Panc1 (cell line): ENCODE data around the gene TBC1D32. TPM values are rescaled to one million over a fixed set of nuclear protein-coding genes. Genes with fewer than 3 reads are reported as not detected.

Experiments used
- ATAC-seq: fragments of 200-7000 bp; cut with Tn5 transposase; 2 replicates; pipeline ENCODE4 v1.9.1; 2020; ENCODE audit warnings: mild to moderate bottlenecking, moderate library complexity
- BruUV-seq: library from RNA; stranded (reverse); fragments of 400-500 nt; replicated peaks from 2 replicates; lab custom pipeline; 2021; lab: Mats Ljungman, UMichigan
- CTCF ChIA-PET: fragments of 300-600 bp; sonication (Branson Sonifier 250); formaldehyde crosslinking; loops from one replicate; lab custom pipeline; 2022; ENCODE audit warnings: antibody characterized with exemption; lab: Charles Lee
- POLR2A ChIA-PET: fragments of 300-600 bp; sonication (Branson Sonifier 250); formaldehyde crosslinking; loops from one replicate; lab custom pipeline; 2022; ENCODE audit warnings: antibody characterized with exemption; lab: Charles Lee
- DNase-seq: peaks from one replicate; pipeline ENCODE4 v3.0.0-alpha.2; 2010; ENCODE audit warnings: low read depth, low spot score
- H3K27ac ChIP-seq: 2 replicates; pipeline ENCODE4 v1.5.1; 2011; ENCODE audit warnings: mild to moderate bottlenecking, low read length, inconsistent platforms
- H3K27me3 ChIP-seq: fragments of 200-500 bp; sonication (Bioruptor generic); 2 replicates; pipeline ENCODE4 v1.6.0; 2014; ENCODE audit warnings: low read length, inconsistent platforms; ENCODE audit not compliant: control insufficient read depth, insufficient read depth
- H3K36me3 ChIP-seq: fragments of 200-500 bp; sonication (Bioruptor generic); 2 replicates; pipeline ENCODE4 v1.5.1; 2014; ENCODE audit warnings: inconsistent platforms, mild to moderate bottlenecking, low read length, moderate library complexity; ENCODE audit not compliant: control insufficient read depth, insufficient read depth
- H3K4me1 ChIP-seq: 2 replicates; pipeline ENCODE4 v1.5.1; 2011; ENCODE audit warnings: inconsistent platforms, mild to moderate bottlenecking, low read length, moderate library complexity; ENCODE audit not compliant: control insufficient read depth, insufficient read depth
- H3K4me3 ChIP-seq, 2 experiments: 2 replicates each; pipeline ENCODE4 v1.5.1; 2011 to 2012; ENCODE audit warnings: low read depth in 2 of 2, low read length in 2 of 2, mild to moderate bottlenecking in 2 of 2, inconsistent platforms in 1 of 2, moderate library complexity in 1 of 2
- H3K9me3 ChIP-seq: fragments of 200-500 bp; sonication (Bioruptor generic); 2 replicates; pipeline ENCODE4 v1.5.1; 2014; ENCODE audit warnings: low read depth, mild to moderate bottlenecking, inconsistent platforms, low read length, moderate library complexity; ENCODE audit not compliant: control insufficient read depth, insufficient read depth
- CTCF ChIP-seq: fragments of 450-650 bp; IDR thresholded peaks from 2 replicates; pipeline ENCODE4 v1.5.1; 2017; ENCODE audit warnings: mild to moderate bottlenecking
- POLR2AphosphoS5 ChIP-seq: IDR thresholded peaks from 2 replicates; pipeline ENCODE4 v1.6.1; 2012; ENCODE audit warnings: mild to moderate bottlenecking, low read depth, low read length, moderate library complexity
- REST ChIP-seq, 2 experiments: IDR thresholded peaks; 2 replicates each; pipeline ENCODE4 v1.6.1; 2011 to 2012; ENCODE audit warnings: low read depth in 2 of 2, control low read depth in 1 of 2, low read length in 1 of 2, mild to moderate bottlenecking in 1 of 2, moderate library complexity in 1 of 2; ENCODE audit not compliant: insufficient read depth in 1 of 2
- SIN3A ChIP-seq: IDR thresholded peaks from 2 replicates; pipeline ENCODE4 v1.6.1; 2012; ENCODE audit warnings: low read depth, mild to moderate bottlenecking, low read length, moderate library complexity, borderline replicate concordance; ENCODE audit not compliant: insufficient read depth
- TCF7L2 ChIP-seq: IDR thresholded peaks from 2 replicates; pipeline ENCODE4 v1.6.1; 2011; ENCODE audit warnings: mild to moderate bottlenecking, low read depth, low read length, inconsistent platforms
- in situ Hi-C: cut with HindIII; loops from 2 replicates; pipeline ENCODE4 v1.10.0; 2016; ENCODE audit warnings: low sequenced_read_pairs, low pct_unique_long_range_greater_than_20kb
- intact Hi-C: fragments of 100-400 bp; cut with micrococcal nuclease; formaldehyde crosslinking; loops from one replicate; pipeline ENCODE4 v1.10.0; 2022; ENCODE audit not compliant: unreplicated experiment
- total RNA-seq: library from RNA; stranded (reverse); gene quantifications from one replicate; pipeline ENCODE4 v1.2.1, GENCODE V29; 2021; ENCODE audit not compliant: unreplicated experiment

Gene TBC1D32
- total RNA-seq, 1 experiment from 2014 or later = 15.8 TPM

- in situ Hi-C loops (no loop called here), intact Hi-C loops (no loop called here)
- Histone ChIP-seq H3K9me3 (no peaks in the 10 kb centered on the region), H3K27me3 (no peaks in the 10 kb centered on the region), H3K27ac (no peak overlapping the region), H3K36me3 (peaks cover 3% of the 10 kb centered on the region; the same call in 1 of the 2 replicates), H3K4me3 (no peak overlapping the region), H3K4me1 (no peaks in the 10 kb centered on the region)
- CTCF ChIA-PET = no interaction called here
- TF ChIP-seq POLR2AphosphoS5 = no peak
- no peak for TF ChIP-seq REST (IDR thresholded peaks at IDR 0.05; ENCODE audit: insufficient read depth in 1 of 2, low read depth in 2 of 2, low read length in 1 of 2)
- no peak for TF ChIP-seq TCF7L2
- no peak for TF ChIP-seq SIN3A
- no peak for TF ChIP-seq CTCF
- BruUV-seq = no TSS peak
- ATAC-seq (no peak), DNase-seq (no peak)
- POLR2A ChIA-PET = no interaction called here
These were observed 96.4 kb downstream of the TBC1D32 start for GRCh38 chr6:121237859-121238258.

GRCh38 chr6:121236984-121237383 lies 97.3 kb downstream of the TBC1D32 start:
- H3K4me1 ChIP-seq = no peaks in the 10 kb centered on the region
- no TSS peak for BruUV-seq
- no peak for DNase-seq
- ChIA-PET POLR2A (no interaction called here), CTCF (no interaction called here)
- no peaks in the 10 kb centered on the region for H3K27me3 ChIP-seq
- H3K4me3 ChIP-seq = no peak overlapping the region
- ATAC-seq = no peak
- in situ Hi-C loops = no loop called here
- intact Hi-C loops = no loop called here
- H3K27ac ChIP-seq = no peak overlapping the region
- no peak for TF ChIP-seq CTCF
- no peak for TF ChIP-seq POLR2AphosphoS5
- no peak for TF ChIP-seq TCF7L2
- TF ChIP-seq SIN3A = no peak
- no peak for TF ChIP-seq REST (IDR thresholded peaks at IDR 0.05; ENCODE audit: insufficient read depth in 1 of 2, low read depth in 2 of 2, low read length in 1 of 2)
- peaks cover 3% of the 10 kb centered on the region; the same call in 1 of the 2 replicates for H3K36me3 ChIP-seq
- H3K9me3 ChIP-seq = no peaks in the 10 kb centered on the region
